ENCODE results near the gene CTTNBP2. TPM values are rescaled to one million over a fixed set of nuclear protein-coding genes. Genes with fewer than 3 reads are reported as not detected.

Gene CTTNBP2
- total and polyA plus RNA-seq, 10 of the 15 experiments (the other 5 are each of a cell fraction or from before 2014, with no cell fraction given) = 0.04 to 0.43 TPM; not detected in 8

GRCh38 chr7:117731455-117731854 lies 141.8 kb downstream of the CTTNBP2 start (continued):
- TF ChIP-seq IKZF1 (conservative IDR thresholded peaks at IDR 0.05) = peak; percentile 92
- peak; percentile 75 for TF ChIP-seq IRF4 (IDR thresholded peaks at IDR 0.05; ENCODE audit: low read depth, low read length)
- TF ChIP-seq GATAD2B (conservative IDR thresholded peaks at IDR 0.05; ENCODE audit: low read depth) = 0 out of 2 replicates have a peak, but pooled peaks have one; percentile 21
- TF ChIP-seq EED (IDR thresholded peaks at IDR 0.05; ENCODE audit: low read depth) = peak; percentile 82
- TF ChIP-seq ZBTB33 (IDR thresholded peaks at IDR 0.05) = no peak
- TF ChIP-seq HDAC6 (IDR thresholded peaks at IDR 0.05; ENCODE audit: unreplicated experiment) = no peak
- peak in 1 of 2 experiments; percentile 83; a peak in 2 of 4 replicates for TF ChIP-seq ETV6 (conservative IDR thresholded peaks at IDR 0.05 in 1 of 2, IDR thresholded peaks at IDR 0.05 in 1 of 2; ENCODE audit: borderline replicate concordance in 1 of 2, low read depth in 1 of 2)
- TF ChIP-seq ATF7 (IDR thresholded peaks at IDR 0.05; ENCODE audit: low read depth) = peak; percentile 62; the same call in 1 of the 2 replicates
- peak; percentile 54 to 80; a peak in 3 of 4 replicates for TF ChIP-seq EP300 (IDR thresholded peaks at IDR 0.05; ENCODE audit: borderline replicate concordance in 1 of 2, control insufficient read depth in 1 of 2, low read depth in 2 of 2, low read length in 2 of 2)
- no peak for TF ChIP-seq NRF1 (conservative IDR thresholded peaks at IDR 0.05; ENCODE audit: low read depth, low read length)
- TF ChIP-seq ATF2 (IDR thresholded peaks at IDR 0.05; ENCODE audit: low read length) = 0 out of 2 replicates have a peak, but pooled peaks have one; percentile 42
